Stimulated activated CD4-positive, alpha-beta T cell treated with anti-CD3 and anti-CD28 coated beads, Interleukin-4, amount 100 ng/mL, for 48 hours (primary cell): Measurements from ENCODE around the gene LRRC8B.
A peak's percentile ranks its signal among the peaks of the same experiment; 100 is the strongest.
"Not testable (repeated sequence)": the region's sequence is repeated elsewhere in the genome, so short reads cannot be mapped to it uniquely, and the experiment has no call there.

Experiments
- DNase-seq, 2 donors: peaks; one replicate each; pipeline ENCODE4 v3.0.0-alpha.2; 2020; ENCODE audit warnings: low read depth in 2 of 2

Gene LRRC8B

DNA sequence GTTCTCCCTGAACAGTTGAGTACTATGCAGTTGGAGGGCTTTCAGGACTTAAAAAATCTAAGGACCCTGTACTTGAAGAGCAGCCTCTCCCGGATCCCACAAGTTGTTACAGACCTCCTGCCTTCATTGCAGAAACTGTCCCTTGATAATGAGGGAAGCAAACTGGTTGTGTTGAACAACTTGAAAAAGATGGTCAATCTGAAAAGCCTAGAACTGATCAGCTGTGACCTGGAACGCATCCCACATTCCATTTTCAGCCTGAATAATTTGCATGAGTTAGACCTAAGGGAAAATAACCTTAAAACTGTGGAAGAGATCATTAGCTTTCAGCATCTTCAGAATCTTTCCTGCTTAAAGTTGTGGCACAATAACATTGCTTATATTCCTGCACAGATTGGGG, 59.6 kb downstream of the LRRC8B start:
- DNase-seq, result no peak

DNA sequence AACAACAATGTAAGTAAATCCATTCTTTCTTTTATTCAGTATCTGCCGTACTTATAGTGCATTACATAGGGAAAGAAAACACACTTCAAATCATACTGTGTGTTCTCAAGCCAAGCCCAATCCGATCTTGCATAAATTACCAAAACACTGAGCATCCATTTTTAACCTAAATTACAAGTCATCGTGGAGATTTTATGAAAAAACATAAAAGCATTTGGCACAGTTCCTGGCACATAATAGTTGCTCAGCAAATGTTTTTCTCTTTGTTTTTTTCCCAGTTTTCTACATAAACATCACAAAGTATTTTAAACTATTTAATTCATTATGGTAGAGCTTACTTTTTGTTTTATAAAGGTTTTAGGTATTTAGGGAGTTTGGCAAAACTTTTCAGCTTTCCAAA, 60.2 kb downstream of the LRRC8B start:
- DNase-seq, result no peak

DNA sequence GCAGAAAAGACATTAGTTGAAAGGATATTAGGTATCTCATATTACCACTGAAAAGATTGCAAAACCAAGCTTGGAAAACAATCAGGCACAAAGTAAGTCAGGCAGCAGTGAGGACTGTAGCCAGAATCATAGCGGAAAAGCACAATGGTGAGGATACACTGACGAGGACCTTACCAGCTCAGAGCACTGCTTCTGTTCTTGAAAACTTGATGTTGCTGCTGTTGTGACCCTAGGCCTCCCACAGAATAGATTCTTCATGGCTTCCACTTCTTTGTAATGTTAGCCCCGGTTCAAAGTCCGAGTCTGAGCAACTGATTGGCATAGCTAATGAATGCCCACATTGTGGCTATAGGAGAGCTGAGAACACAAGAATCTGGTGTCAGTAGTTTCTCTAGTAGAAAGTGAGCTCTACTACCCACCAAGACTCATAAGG, 63.1 kb downstream of the LRRC8B start:
- DNase-seq, result no peak

DNA sequence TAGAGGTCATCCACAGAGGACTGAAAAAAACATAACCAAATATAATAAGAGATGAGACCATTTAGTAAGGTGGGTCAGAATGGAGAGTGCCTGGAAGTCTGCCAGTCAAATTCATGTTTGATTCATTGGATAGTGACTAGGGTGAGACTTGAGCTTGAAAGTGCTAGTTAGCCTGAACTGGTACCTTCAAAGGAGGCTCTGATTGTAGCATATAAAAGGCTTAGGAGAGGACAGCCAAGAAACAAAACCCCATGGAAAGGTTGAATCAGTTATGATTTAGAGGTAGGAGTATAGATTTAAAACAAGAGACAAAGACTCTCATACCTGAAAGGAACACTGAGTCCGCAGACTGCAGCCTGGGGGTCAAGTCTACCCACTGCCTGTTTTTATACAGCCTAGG, 63.9 kb downstream of the LRRC8B start:
- DNase-seq, result no peak

DNA sequence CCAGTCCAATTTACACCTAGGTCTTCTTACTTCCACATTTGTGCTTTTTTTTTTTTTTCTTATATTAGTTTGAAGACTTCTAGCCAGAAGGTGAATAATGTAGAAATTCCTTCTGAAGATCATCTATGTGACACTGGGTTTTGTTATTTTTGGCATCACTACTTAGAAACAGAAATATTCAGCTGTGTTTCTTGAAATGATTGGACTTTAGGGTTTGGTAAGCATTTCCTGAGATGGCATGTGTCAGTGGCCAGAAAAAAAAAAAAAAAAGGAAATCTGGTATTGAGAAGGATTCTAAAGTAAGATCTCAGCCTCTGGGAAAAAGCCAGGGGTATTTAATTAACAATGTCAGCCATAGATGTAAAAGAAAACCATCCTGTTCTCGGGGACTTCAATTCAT, 64.9 kb downstream of the LRRC8B start:
- no peak for DNase-seq

DNA sequence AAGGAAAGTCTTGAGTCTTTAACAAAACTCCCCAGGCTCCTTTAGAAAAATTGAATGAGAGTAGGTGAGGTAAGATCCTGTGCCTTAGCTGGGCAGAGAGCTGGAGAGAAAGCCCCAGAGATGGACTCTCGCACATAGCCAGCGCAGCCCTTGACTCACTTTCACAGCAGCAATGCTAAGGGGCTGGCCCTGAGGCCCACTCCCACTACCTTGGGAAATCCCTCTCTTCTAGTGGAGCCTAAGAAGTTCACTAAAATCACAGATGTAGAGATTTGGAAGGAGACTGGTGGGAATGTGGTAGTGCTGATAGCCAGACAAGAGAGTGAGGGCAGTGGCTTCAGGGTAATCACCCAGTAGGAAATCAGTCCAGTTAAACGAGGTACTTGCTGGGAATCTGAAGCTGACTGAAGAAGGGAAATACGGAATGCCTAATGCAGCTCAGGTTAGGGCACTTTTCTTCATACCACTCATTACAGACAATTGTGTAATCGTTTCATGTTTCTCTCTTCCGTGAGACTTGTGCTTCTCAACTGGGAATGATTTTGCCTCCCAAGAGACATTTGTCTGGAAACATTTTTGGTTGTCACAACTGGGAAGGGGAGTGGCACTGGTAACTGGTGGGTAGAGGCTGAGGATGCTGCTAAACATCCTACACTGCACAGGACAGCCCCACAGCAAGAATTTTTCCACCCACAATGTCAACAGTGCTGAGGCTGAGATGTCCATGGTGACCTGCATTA, 65.9 kb downstream of the LRRC8B start:
- DNase-seq, result no peak

DNA sequence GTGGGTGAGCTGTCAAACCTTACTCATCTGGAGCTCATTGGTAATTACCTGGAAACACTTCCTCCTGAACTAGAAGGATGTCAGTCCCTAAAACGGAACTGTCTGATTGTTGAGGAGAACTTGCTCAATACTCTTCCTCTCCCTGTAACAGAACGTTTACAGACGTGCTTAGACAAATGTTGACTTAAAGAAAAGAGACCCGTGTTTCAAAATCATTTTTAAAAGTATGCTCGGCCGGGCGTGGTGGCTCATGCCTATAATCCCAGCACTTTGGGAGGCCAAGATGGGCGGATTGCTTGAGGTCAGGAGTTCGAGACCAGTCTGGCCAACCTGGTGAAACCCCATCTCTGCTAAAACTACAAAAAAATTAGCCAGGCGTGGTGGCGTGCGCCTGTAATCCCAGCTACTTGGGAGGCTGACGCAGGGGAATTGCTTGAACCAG, 68.3 kb downstream of the LRRC8B start:
- not testable (repeated sequence) for DNase-seq

DNA sequence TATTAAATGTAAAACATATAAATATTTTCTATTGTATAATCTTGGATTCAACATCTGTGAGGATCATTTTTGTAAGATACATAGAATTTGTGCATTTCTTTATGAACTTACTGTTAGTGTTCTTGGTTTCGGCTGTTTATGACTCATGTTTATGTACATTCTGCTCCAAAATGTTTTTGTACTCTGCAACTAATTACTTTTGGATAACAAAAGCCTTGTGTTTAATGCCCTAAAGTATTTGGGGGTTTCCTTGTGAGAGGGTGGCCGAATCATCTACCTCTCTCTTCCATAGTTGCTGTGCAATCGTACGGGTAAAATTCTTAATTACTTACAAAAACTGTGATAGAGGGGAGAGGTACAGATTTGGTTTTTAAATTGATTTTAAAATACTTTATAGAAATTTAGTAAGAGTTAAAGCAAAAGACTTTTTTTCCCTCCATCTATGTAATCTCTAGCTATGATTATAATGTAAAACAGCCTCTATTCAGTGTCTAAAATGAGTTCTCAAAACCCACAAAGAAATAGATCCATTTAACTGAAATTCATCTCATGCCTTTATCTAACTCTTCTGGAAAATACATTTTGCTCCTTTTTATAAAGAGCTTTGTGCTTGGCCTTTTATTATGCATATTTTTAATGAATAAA, 69.6 kb downstream of the LRRC8B start:
- no peak for DNase-seq

DNA sequence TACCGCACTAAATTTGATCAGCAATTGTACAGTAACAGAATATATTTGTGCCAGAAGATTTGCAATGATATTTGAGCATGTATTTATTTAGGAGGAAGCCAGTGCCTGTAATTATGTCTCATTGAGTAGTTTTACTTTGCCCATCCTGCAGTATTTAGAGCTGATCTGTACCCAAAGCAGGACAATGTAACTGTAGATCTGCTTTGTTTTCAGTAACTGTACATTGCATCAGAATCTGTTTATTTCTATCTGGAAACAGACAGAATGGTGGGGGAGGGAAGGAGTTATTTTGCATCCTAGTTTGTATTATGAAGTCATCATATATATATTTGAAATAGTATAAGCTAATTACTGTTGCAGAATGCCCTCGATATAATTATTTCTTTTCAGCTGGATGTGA, 72.1 kb downstream of the LRRC8B start:
- DNase-seq, result no peak

DNA sequence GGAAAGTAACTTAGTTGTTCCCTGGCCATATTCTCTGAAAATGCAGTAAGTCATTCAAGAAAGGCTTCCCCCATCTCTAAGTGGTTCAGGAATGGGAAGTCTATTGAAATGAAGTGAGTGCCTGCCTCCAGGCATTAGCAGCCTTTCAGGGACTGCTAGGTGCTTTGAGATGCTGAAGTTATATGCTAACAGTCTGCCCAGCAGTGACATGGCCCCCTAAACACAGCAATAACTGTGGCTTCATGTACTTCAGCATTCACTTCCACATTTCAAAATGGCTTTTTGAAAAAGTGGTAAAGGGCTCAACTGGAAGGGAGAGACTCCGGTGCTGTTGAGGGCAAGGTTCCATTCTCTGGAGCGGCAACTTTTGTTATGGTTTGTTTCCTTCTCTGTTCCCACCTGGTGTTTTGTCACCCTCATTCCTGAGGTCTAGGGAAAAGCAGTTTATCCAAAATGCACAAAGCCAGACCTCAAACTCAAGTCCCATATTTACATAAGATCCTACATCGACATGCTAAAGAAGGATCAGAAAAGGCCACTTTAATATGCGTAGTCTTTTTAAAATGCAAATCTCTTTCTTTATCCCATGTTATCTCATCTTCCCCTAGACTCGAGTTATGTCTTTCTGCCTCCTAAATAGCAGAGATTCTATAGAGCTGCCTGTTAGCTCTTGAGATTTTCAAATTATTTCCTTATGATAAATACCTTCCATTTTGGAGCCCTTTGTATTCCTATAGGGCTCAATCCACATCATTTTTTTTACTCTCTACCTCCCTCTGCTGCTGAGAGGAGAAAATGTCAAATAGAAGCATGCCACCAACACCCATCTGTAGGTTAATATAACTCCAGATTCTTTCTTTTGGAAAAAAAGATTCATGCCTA, 74.1 kb downstream of the LRRC8B start:
- no peak for DNase-seq

DNA sequence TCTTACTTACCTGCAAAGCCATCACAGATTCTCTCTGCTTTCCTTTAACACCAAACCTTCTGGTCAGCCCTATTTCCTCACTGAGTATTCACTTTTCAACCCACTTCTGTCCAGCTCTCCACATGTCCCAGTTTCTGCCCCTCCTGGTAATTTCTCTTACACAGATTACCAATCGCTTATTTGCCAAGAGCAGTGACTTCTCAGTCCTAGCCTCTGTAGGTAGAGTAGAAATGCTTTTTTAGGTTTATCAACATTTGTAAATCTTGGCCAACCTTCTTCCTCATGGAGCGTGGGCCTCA, 74.7 kb downstream of the LRRC8B start:
- no peak for DNase-seq

DNA sequence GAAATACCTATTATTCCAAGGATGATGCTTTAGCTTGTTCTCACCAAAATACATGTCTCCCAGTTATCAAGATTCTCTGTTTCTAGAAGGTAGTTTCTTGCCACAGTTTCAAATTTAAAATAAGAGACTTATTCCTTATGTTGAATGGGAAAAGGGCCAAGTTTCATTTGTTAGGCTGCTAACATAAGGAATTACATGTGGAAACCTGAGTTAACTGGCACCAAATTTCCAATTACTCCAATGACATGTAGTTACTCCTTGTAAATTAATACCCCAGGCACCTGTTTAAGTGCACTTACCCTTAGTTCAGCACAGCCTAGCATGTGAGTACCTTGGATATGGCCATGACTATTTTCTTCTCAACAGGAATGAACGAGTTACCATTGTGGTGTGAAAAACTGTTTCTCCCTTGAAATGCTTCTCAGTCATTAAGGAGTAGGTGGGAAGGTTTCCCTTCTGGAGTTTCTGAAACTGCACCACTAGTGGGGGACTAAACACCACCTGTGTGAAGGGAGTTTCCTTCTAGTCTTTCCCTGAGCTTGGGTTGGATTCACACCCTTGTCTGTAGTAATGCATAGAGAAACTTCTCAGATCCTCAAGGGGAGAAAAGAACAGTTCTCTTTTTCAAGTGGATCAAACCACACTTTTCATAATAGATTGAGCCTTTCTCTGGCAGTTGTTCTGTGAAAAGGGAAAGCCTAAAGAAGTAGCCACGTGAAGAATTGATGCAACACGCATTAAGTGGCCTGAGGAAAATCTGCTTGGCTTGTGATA, 76.0 kb downstream of the LRRC8B start:
- no peak for DNase-seq

DNA sequence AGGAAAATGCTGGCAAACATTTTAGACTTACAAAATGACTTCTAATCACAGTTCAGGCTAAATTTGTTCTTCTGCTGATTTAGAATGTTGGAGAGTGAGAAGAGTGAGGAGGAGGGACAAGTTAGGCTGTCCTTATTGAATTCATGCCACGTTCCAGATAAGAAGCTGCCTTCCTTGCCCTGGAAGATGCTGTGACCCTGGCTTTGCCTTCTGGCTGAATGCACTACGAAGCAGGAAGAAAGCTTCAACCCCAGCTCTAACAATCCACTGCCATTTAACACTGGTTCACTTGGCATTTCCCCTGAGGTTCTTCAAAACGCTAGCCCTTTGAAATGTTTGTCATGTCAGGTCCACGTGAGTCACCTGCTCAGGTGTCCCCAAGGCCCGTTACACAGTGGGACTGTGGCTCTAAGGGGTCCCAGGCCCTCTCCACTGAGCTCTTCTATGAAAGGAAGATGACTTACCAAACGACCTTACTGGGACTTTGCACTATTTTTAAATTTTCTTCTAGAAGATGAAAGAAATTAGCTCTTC, 78.3 kb downstream of the LRRC8B start:
- no peak for DNase-seq

DNA sequence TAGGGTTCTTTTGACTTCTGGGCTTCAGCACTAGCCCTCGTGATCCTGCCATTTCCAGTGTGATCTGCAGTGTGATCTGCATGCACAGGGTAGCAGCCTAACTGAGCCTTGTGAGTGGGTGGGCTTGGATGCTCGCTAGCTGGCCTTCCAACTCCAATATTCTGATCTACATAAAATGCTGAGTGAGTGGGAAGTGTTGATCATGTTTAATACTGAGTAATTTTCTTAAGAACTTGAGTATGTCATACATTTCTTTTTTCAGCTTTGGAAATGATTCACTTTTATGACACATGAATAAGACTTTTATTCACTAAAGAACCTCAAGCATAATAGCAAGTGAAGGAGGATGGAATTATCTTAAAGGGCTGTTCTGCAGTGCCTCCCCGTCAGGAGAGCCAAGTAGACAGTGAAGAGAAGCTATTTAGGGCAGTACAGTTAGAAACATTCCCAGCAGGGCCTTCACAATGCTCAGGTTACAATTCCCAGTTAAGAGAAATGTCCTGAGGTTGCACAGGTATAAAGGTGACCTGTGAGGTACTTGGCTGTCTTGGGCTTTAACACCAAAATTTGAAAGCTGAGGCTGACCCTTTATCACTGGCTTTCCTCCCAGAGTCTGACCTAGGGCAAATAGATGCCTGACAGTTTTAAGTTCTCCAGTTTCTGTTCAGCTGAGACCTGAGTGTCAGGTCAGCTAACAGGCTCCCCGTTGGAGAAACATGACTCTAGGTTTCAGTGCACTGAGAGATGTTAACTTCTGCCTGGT, 79.2 kb downstream of the LRRC8B start:
- peak; percentile 37 to 55 for DNase-seq

DNA sequence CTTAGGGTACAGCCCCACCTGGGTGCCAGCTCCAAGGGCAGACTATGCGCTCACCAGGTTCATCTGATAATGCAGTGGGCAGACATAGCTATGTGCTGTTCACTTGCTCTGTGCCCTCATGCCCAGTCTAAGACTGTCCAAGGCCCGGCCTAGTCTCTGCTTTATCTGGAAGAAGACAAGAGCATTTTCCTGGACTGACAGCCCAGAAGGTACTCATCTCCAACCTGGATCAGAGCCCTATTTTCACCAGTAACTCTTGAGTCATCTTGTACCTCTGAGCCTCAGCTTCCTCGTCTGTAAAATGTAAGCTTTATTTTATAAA, 79.7 kb downstream of the LRRC8B start:
- no peak for DNase-seq

DNA sequence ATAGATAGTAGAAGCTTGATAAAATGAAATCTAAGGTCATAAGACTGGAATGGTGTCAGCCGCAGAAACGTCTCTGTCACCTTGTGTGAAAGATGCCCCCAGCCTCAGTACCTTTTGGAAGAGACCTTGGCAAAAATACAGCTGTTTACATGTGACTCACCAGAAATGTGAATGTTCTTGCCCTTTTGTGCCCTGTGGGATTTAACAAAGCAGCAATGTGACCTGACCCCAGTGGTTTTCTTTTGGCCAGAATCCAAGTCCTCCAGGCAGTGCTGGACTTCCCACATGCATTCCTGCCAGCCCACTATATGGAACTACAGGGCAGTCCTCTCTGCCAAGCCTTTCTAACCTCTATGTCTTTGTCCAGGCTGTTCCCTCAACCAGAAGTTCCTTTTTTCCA, 81.1 kb downstream of the LRRC8B start:
- DNase-seq, result no peak

DNA sequence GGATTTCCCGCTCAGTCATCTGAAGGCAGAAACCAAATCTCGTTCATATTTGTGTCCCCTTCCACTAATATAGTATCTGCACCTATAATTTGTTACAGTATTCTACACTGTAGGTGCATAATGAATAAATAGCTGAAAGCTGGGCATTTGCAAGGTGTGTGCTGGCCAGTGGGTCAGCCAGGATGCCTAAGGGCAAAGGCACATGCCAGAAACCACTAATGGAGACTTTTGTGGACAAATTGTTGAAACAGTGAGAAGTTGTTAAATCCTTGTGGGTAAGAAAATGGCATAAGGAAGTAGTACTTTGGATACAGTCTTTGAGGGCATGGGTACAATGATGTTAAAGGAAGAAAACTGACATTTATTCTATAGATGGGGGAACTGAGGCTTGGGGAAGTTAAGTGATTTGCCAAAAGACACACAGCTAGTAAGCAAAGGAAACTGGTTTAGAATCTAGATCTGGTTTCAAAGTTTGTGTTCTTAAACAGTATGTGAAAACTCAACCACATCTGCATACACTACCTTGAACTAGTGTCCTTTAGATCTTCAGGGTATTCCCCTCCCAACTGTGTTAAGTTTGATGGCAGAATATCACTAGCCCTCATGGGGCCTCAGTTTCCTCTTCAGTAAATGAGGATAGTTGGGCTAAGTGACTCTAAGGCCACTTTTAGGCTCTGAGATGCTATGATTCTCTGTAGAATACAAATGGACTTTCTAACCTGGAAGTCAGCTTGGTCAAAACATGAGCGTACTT, 81.8 kb downstream of the LRRC8B start:
- DNase-seq, result no peak

DNA sequence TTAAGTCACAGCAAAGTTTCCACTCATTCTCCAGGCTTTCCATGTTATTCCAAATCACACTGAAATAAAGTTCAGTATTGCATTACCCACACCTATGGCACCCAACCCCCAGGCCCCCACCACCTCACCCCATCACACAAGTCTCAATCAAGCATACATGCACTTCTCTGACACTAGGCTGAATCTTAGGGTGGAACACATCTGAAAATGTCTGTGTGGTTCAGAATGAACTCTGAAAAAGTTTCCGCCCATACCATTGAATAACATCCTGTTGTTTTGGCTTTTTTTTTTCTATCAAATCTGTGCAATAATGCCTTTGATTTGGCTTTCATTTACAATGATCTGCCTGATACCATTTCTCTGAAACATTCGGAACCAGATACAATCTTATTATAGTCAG, 82.5 kb downstream of the LRRC8B start:
- DNase-seq, result no peak

DNA sequence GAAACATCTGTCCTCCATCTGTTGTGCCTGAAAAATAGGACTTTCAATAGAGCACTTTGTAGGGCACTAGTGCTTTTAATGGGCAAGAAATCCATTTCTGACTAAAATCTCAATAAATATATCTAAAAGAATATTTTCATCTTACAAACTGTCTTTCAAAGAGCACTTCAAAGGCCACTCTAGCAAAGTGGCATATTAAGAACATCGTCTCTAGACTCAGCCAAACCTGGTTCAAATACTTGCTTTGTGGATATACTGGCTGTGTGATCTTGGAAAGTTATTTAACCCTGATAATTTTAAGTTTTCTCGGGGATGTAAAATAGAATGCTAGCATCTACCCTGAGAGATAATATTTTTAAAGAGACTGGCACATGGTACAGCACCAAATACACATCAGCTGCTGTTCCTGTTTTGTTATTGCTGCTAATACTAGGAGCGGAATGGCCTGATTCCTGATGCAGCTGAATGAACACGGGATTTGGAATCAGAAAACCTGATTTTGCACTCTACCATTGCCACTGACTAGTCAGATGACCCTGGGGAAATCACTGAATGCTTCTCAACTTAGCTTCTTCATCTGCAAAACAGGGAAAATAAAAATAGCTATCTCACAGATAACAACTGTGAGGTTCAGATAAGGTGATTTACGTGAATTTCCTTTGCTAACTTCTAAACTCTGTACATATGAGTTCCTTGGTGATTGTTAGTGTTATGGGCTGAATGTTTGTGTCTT, 83.1 kb downstream of the LRRC8B start:
- no peak for DNase-seq
